ENCODE measurements around the gene FLRT2. TPM values are rescaled to one million over a fixed set of nuclear protein-coding genes. Genes with fewer than 3 reads are reported as not detected.

The FLRT2 gene
- total RNA-seq, 4 donors from 2014 or later: 3.4 to 7.0 (median 4.0) TPM

GRCh38 chr14:85578930-85579329 lies 49.0 kb downstream of the FLRT2 start:
- in situ Hi-C loops (cut with MboI; ENCODE audit: low pct_ligation_motif_present in 1 of 4, low pct_unique_long_range_greater_than_20kb in 1 of 4, low sequenced_read_pairs in 3 of 4): no loop called here
- Histone ChIP-seq H3K9me3 (no peaks in the 10 kb centered on the region), H3K27me3 (no peaks in the 10 kb centered on the region), H3K36me3 (no peaks in the 10 kb centered on the region), H3K4me1 (no peaks in the 10 kb centered on the region), H3K4me3 (no peak overlapping the region), H3K27ac (no peak overlapping the region)
- DNase-seq: no peak
- WGBS, 2 donors (ENCODE audit: low coverage in 1 of 2): 69% methylated on average over 2 of the region's 2 CpGs; no CpG with 5 or more reads in 1 of the 2 donors
- TF ChIP-seq POLR2AphosphoS5 (IDR thresholded peaks at IDR 0.05) (no peak), EP300 (IDR thresholded peaks at IDR 0.05; ENCODE audit: low read depth) (no peak), POLR2A (IDR thresholded peaks at IDR 0.05) (no peak)
- TF ChIP-seq, protein P1, sequence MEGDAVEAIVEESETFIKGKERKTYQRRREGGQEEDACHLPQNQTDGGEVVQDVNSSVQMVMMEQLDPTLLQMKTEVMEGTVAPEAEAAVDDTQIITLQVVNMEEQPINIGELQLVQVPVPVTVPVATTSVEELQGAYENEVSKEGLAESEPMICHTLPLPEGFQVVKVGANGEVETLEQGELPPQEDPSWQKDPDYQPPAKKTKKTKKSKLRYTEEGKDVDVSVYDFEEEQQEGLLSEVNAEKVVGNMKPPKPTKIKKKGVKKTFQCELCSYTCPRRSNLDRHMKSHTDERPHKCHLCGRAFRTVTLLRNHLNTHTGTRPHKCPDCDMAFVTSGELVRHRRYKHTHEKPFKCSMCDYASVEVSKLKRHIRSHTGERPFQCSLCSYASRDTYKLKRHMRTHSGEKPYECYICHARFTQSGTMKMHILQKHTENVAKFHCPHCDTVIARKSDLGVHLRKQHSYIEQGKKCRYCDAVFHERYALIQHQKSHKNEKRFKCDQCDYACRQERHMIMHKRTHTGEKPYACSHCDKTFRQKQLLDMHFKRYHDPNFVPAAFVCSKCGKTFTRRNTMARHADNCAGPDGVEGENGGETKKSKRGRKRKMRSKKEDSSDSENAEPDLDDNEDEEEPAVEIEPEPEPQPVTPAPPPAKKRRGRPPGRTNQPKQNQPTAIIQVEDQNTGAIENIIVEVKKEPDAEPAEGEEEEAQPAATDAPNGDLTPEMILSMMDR (IDR thresholded peaks at IDR 0.05): no peak
- intact Hi-C loops (cut with DNase I; ENCODE audit: low total_unique reads): no loop called here

- Histone ChIP-seq H3K36me3 (no peaks in the 10 kb centered on the region), H3K4me3 (no peak overlapping the region), H3K4me1 (no peaks in the 10 kb centered on the region), H3K27me3 (no peaks in the 10 kb centered on the region), H3K9me3 (no peaks in the 10 kb centered on the region), H3K27ac (no peak overlapping the region)
- intact Hi-C loops (cut with DNase I; ENCODE audit: low total_unique reads) (no loop called here), in situ Hi-C loops (cut with MboI; ENCODE audit: low pct_ligation_motif_present in 1 of 4, low pct_unique_long_range_greater_than_20kb in 1 of 4, low sequenced_read_pairs in 3 of 4) (no loop called here)
- TF ChIP-seq EP300 (IDR thresholded peaks at IDR 0.05; ENCODE audit: low read depth): no peak
- TF ChIP-seq, protein P1 (IDR thresholded peaks at IDR 0.05): no peak
- no peak for TF ChIP-seq POLR2A (IDR thresholded peaks at IDR 0.05)
- TF ChIP-seq POLR2AphosphoS5 (IDR thresholded peaks at IDR 0.05): no peak
- DNase-seq: no peak
Measured at GRCh38 chr14:85579942-85580341, 50.0 kb downstream of the FLRT2 start.

DNA sequence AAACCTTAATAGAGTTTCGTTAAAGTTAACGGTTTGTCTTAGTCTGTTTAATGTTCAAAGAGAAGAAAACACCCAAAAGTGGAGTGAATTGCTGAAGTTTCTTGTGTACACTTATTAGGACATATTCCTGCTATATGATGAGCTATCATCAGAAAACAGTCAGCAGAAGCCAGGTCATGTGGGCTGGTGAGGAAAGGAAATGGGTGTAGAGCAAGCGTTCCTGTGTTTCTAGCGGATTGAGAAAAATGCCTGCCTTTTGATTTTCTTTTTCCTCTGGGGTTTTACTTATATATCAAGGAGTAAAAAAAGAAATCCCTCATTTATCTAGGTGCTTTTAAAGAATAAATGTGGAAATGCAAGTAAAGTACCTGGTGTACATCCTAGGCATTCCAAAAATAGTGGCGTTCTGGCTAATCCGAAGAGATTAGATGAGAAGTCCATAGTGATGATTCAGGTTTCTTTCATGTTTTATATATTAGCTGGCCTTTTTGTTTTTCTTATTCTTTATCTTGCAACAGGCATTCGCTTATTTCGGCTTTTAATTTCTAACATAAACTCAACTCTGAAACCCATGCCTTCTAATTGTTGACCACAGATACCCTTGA lies 50.7 kb downstream of the FLRT2 start:
- intact Hi-C loops (cut with DNase I; ENCODE audit: low total_unique reads): no loop called here
- 90 to 91% methylated on average over 8 of the region's 8 CpGs for WGBS, 2 donors (ENCODE audit: low coverage in 1 of 2)

DNA sequence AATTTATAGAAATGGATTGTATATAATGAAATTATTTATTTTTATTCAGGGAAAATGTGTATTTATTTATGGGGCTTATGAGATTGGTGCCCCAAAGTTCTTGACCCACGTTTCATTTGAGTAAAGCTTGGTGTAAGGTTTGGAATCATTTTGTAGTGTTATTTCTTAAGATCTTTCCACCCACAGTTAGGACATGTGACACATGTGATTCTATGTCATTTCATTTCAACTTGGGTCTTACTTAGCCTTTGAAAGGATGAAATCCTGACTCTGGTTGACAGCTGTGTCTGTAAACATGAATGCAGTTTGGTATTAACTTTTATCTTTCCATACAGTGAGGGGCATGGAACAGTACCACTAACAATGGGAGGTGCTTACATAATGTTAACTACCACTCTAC lies 51.7 kb downstream of the FLRT2 start:
- H3K9me3 ChIP-seq: no peaks in the 10 kb centered on the region
- no peak overlapping the region for H3K27ac ChIP-seq
- H3K36me3 ChIP-seq: no peaks in the 10 kb centered on the region
- no peaks in the 10 kb centered on the region for H3K4me1 ChIP-seq
- in situ Hi-C loops (cut with MboI; ENCODE audit: low pct_ligation_motif_present in 1 of 4, low pct_unique_long_range_greater_than_20kb in 1 of 4, low sequenced_read_pairs in 3 of 4): no loop called here
- no peak overlapping the region for H3K4me3 ChIP-seq
- TF ChIP-seq EP300 (IDR thresholded peaks at IDR 0.05; ENCODE audit: low read depth) (no peak), POLR2AphosphoS5 (IDR thresholded peaks at IDR 0.05) (no peak), POLR2A (IDR thresholded peaks at IDR 0.05) (no peak)
- TF ChIP-seq, protein P1 (IDR thresholded peaks at IDR 0.05): no peak
- H3K27me3 ChIP-seq: no peaks in the 10 kb centered on the region
- intact Hi-C loops (cut with DNase I; ENCODE audit: low total_unique reads): no loop called here
- DNase-seq: no peak
- WGBS, 2 donors (ENCODE audit: low coverage in 1 of 2): 51 to 64% methylated on average over 1 of the region's 1 CpG

More for the DNA sequence above, 50.7 kb downstream of the FLRT2 start:
- no peak for DNase-seq
- H3K9me3 ChIP-seq: no peaks in the 10 kb centered on the region
- no peaks in the 10 kb centered on the region for H3K27me3 ChIP-seq
- no peak overlapping the region for H3K27ac ChIP-seq
- H3K36me3 ChIP-seq: no peaks in the 10 kb centered on the region
- H3K4me3 ChIP-seq: no peak overlapping the region
- TF ChIP-seq POLR2A (IDR thresholded peaks at IDR 0.05): no peak
- TF ChIP-seq EP300 (IDR thresholded peaks at IDR 0.05; ENCODE audit: low read depth): no peak
- TF ChIP-seq, protein P1 (IDR thresholded peaks at IDR 0.05): no peak
- no peak for TF ChIP-seq POLR2AphosphoS5 (IDR thresholded peaks at IDR 0.05)
- H3K4me1 ChIP-seq: no peaks in the 10 kb centered on the region
- in situ Hi-C loops (cut with MboI; ENCODE audit: low pct_ligation_motif_present in 1 of 4, low pct_unique_long_range_greater_than_20kb in 1 of 4, low sequenced_read_pairs in 3 of 4): no loop called here
